ENCODE results near the gene GDPGP1.

GRCh38 chr15:90228960-90229359 lies 5.0 kb upstream of the GDPGP1 start:
- TF ChIP-seq CTCF (conservative IDR thresholded peaks at IDR 0.05; ENCODE audit: low read length) (no peak), EZH2phosphoT487 (IDR thresholded peaks at IDR 0.05; ENCODE audit: borderline replicate concordance, low read depth, low read length) (no peak)
